Heart left ventricle (tissue), 16 donors: ENCODE measurements around the gene CFAP46. TPM values are rescaled to one million over a fixed set of nuclear protein-coding genes. Genes with fewer than 3 reads are reported as not detected.
A peak's percentile ranks its signal among the peaks of the same experiment; 100 is the strongest.
"Not testable (repeated sequence)": the region's sequence is repeated elsewhere in the genome, so short reads cannot be mapped to it uniquely, and the experiment has no call there.

Experiments used
- ATAC-seq, 4 donors: fragments of 200-7000 bp; cut with Tn5 transposase; one replicate each; pipeline ENCODE4 v1.9.1; 2020 to 2022; ENCODE audit warnings: moderate library complexity in 4 of 4, mild to moderate bottlenecking in 3 of 4, moderate number of reproducible peaks in 1 of 4
- DNase-seq, 5 donors: peaks; one replicate each; pipeline ENCODE4 v3.0.0-alpha.2; 2020
- H3K27ac ChIP-seq, 12 donors: fragments of 200-600 bp; sonication (generic) in 4 of 12; one replicate each; pipeline versions ENCODE4 v1.5.0 to v1.8.0; 2016 to 2022; ENCODE audit warnings: mild to moderate bottlenecking in 2 of 12
- H3K27me3 ChIP-seq, 9 donors: fragments of 200-600 bp; sonication (generic) in 2 of 9; one replicate each; pipeline versions ENCODE4 v1.5.1 to v1.8.0; 2016 to 2022; ENCODE audit warnings: mild to moderate bottlenecking in 3 of 9
- H3K36me3 ChIP-seq, 9 donors: fragments of 200-600 bp; sonication (generic) in 2 of 9; one replicate each; pipeline versions ENCODE4 v1.5.0 to v1.8.0; 2018 to 2022; ENCODE audit warnings: mild to moderate bottlenecking in 2 of 9
- H3K4me1 ChIP-seq, 12 donors: fragments of 200-600 bp; sonication (generic) in 4 of 12; one replicate each; pipeline versions ENCODE4 v1.5.0 to v1.8.0; 2016 to 2022; ENCODE audit warnings: mild to moderate bottlenecking in 3 of 12
- H3K4me3 ChIP-seq, 12 donors: fragments of 200-600 bp; sonication (generic) in 4 of 12; one replicate each; pipeline versions ENCODE4 v1.5.0 to v1.8.0; 2017 to 2022; ENCODE audit warnings: mild to moderate bottlenecking in 9 of 12, moderate library complexity in 4 of 12
- H3K9me3 ChIP-seq, 12 donors: fragments of 200-600 bp; sonication (generic) in 4 of 12; one replicate each; pipeline versions ENCODE4 v1.5.0 to v1.8.0; 2016 to 2022; ENCODE audit warnings: mild to moderate bottlenecking in 1 of 12
- POLR2A ChIP-seq, 2 donors: fragments of 450-650 bp; IDR thresholded peaks; one replicate each; pipeline ENCODE4 v1.6.1; 2017; ENCODE audit warnings: antibody characterized with exemption in 2 of 2, mild to moderate bottlenecking in 2 of 2, moderate library complexity in 2 of 2
- WGBS, 4 donors: extraction: QIAGEN DNeasy Blood & Tissue Kit in 2 of 4; methylation state at CpG; one replicate each; pipeline versions ENCODE4 v1.1.5 to v1.1.7; 2013 to 2018; 5-methylcytosine and 5-hydroxymethylcytosine counted together
- intact Hi-C, 10 donors: fragments of 100-400 bp; cut with DNase I; formaldehyde crosslinking; loops; one replicate each; pipeline versions ENCODE4 v1.11.1 to v1.14.2; 2022
- polyA plus RNA-seq, 2 donors: library from polyadenylated mRNA; stranded (reverse); fragments of 200-250 nt; gene quantifications; one replicate each; pipeline ENCODE4 v1.2.3, GENCODE V29; 2013
- total RNA-seq, 9 donors: library from RNA; depleted of rRNA in 2 of 9; stranded (reverse); fragments of >200 nt in 2 of 9; fragmentation: NEBNext Ultra II Directional in 3 of 9; extraction: Animal tissue kit (Norgen Biotek cat#: 25700) in 3 of 9; gene quantifications; one replicate each; pipeline versions ENCODE4 v1.1.0 to v1.2.4, GENCODE V29; 2016 to 2023
- TF ChIP-seq, protein P1 (sequence below), 12 donors: fragments of 200-600 bp; sonication (generic) in 4 of 12; IDR thresholded peaks; one replicate each; pipeline versions ENCODE4 v1.5.0 to v1.8.0; 2018 to 2022; ENCODE audit warnings: antibody characterized with exemption in 12 of 12, mild to moderate bottlenecking in 5 of 12
- donor health status: ischemic (EF 13 %, LVEDD 7.1; RV severe dilation, severe dysfunction).
- donor health status: healthy with polysubstance abuse.
- donor health status: DM: no; HTN: yes; CAD: no.
- donor health status: DM: no; HTN: no; CAD: no.
- donor health status: ischemic (EF 25% LVEDD 6.9; RV normal size, moderate dysfunction).
- donor health status: ischemic (EF 25% LVEDD 5.7; RV mildly dilated, moderate dysfunction).
- donor health status: healthy.
- donor health status: DM: yes; HTN: yes; CAD: no.
- donor health status: ischemic (EF 35%, LVEDD 5.7; RV mildly dilated, moderate dysfunction).
- donor health status: nonischemic (EF 11% LVEDD 7.7; RV severe dilation, severe dysfunction).
- donor health status: DM: yes; HTN: yes; CAD: no.
- donor health status: PGD.
- donor health status: ischemic (EF 29% LVEDD 5.4; RV normal size, mild dysfunction).
- donor health status: nonischemic (EF 23%, LVEDD 6.1; RV moderate dilation, normal function).

Gene CFAP46
- total and polyA plus RNA-seq, 11 donors, result 0.61 to 1.8 (median 0.95) TPM

DNA sequence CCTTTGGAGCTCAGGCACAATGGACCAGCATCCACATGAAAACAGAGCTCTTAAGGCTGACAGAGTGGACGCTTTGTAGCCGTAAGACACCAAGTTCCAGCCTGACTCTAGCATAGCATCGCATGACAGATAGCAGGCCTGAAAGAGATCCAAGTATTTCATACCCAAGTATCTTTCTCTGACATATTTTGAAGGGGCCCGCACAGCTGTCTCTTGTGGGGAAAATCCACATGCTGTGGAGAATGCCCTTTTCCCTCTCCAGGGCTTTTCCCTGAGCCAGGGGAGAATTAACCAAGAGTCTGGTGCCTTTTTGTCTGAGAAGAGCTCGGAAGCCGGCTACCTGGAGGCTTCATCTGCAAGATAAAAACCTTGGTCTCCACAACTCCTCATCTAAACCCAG, 51.0 kb downstream of the CFAP46 start:
- ATAC-seq (peak in 3 of 4 donors; percentile 14 to 44 (median 33)), DNase-seq (no peak)
- Histone ChIP-seq H3K27ac (no peak overlapping the region), H3K27me3 (peaks cover 0 to 48% (median 3%) of the 10 kb centered on the region in 9 donors), H3K4me3 (no peak overlapping the region), H3K4me1 (peaks cover 0 to 15% (median 0%) of the 10 kb centered on the region in 12 donors), H3K36me3 (no peaks in the 10 kb centered on the region), H3K9me3 (peaks cover 0 to 7% (median 1%) of the 10 kb centered on the region in 12 donors)
- intact Hi-C loops, result no loop called here
- 33 to 46% (median 43%) methylated on average over 6 of the region's 6 CpGs for WGBS, 4 donors
- no peak for TF ChIP-seq POLR2A (IDR thresholded peaks at IDR 0.05)
- TF ChIP-seq, protein P1, sequence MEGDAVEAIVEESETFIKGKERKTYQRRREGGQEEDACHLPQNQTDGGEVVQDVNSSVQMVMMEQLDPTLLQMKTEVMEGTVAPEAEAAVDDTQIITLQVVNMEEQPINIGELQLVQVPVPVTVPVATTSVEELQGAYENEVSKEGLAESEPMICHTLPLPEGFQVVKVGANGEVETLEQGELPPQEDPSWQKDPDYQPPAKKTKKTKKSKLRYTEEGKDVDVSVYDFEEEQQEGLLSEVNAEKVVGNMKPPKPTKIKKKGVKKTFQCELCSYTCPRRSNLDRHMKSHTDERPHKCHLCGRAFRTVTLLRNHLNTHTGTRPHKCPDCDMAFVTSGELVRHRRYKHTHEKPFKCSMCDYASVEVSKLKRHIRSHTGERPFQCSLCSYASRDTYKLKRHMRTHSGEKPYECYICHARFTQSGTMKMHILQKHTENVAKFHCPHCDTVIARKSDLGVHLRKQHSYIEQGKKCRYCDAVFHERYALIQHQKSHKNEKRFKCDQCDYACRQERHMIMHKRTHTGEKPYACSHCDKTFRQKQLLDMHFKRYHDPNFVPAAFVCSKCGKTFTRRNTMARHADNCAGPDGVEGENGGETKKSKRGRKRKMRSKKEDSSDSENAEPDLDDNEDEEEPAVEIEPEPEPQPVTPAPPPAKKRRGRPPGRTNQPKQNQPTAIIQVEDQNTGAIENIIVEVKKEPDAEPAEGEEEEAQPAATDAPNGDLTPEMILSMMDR (IDR thresholded peaks at IDR 0.05), result no peak

DNA sequence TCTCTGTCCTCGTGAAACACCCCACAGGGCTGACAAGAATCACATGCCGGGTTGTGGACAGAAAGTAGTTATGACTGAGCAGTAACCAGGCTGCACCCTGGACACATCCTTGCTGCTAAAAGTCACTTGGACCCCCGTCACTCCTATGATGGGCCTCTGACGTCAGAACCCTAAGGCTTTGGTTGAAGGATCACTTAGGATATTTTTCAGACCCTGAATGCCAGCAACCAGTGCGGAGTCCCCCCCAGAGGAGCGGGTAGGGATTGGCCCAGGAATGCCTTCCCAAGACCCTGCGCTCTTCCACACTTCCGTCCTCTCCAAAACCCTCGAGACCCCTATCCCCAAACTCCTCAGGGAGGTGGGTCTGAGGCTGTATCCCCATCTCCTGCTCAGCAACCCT, 52.1 kb downstream of the CFAP46 start:
- Histone ChIP-seq H3K9me3 (no peaks in the 10 kb centered on the region), H3K27me3 (peaks cover 0 to 48% (median 3%) of the 10 kb centered on the region in 9 donors), H3K4me3 (no peak overlapping the region), H3K27ac (no peak overlapping the region), H3K36me3 (no peaks in the 10 kb centered on the region), H3K4me1 (peaks cover 0 to 15% (median 0%) of the 10 kb centered on the region in 12 donors)
- TF ChIP-seq, protein P1 (IDR thresholded peaks at IDR 0.05), result no peak
- TF ChIP-seq POLR2A (IDR thresholded peaks at IDR 0.05), result no peak
- DNase-seq, result peak in 1 of 5 donors; percentile 17
- intact Hi-C loops, result no loop called here
- WGBS, 4 donors, result 65 to 74% (median 70%) methylated on average over 9 of the region's 9 CpGs
- ATAC-seq, result no peak

DNA sequence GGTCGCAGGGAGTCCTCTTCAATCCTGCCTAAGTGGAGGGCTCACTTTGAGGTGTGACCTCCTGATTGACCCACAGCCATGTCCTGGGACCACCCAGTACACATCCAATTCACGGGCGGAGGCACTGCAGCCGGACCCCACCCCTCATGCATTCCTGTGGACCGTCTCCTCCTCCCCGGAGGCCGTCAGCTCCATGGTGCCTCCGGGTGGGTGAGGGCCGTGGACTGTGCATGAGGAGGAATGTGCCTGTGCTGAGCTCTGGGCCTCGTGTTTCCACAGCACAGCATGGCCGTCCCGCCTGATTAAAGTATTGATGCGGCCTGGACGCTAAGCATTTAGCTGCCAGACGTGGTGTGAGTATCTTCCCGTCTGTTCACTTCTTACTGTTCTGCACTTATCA, 52.8 kb downstream of the CFAP46 start:
- intact Hi-C loops, result no loop called here

DNA sequence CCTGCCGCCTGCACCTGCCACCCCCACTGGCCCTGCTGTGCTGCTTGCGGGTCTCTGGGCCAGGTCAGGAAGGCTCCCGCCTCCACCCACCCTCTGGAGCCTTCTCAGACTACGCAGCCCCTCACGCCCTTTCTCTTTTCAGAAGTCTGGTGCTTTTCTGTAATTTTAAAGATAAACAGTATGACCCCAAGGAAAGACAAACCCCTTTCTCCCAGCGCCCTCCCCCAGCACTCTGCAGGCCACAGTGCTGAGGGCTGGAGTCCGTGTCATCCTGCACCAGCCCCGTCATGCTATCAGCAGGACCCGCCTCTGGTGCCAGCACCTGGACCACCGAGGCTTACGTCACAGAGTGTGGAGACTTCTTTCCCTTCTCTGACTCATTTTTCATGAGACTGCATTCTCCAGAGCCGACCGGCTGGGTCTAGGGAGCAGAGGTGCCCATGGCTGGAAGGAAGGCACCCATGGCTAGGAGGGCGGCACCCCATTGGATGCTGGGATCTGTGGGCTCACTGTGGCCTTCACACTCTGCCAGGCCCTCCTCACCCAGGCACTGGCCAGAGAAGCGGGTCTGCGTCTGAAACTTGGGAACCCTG, 53.4 kb downstream of the CFAP46 start:
- no peak for ATAC-seq

More for the DNA sequence above, 52.8 kb downstream of the CFAP46 start:
- no peaks in the 10 kb centered on the region for H3K9me3 ChIP-seq
- peak in 1 of 5 donors; percentile 14 for DNase-seq
- H3K27me3 ChIP-seq, result peaks cover 0 to 43% (median 3%) of the 10 kb centered on the region in 9 donors
- no peak for ATAC-seq
- peaks cover 0 to 15% (median 0%) of the 10 kb centered on the region in 12 donors for H3K4me1 ChIP-seq
- no peak overlapping the region for H3K27ac ChIP-seq
- H3K36me3 ChIP-seq, result no peaks in the 10 kb centered on the region
- TF ChIP-seq, protein P1 (IDR thresholded peaks at IDR 0.05), result no peak
- TF ChIP-seq POLR2A (IDR thresholded peaks at IDR 0.05), result no peak
- H3K4me3 ChIP-seq, result no peak overlapping the region
- 49 to 67% (median 63%) methylated on average over 16 of the region's 16 CpGs for WGBS, 4 donors

DNA sequence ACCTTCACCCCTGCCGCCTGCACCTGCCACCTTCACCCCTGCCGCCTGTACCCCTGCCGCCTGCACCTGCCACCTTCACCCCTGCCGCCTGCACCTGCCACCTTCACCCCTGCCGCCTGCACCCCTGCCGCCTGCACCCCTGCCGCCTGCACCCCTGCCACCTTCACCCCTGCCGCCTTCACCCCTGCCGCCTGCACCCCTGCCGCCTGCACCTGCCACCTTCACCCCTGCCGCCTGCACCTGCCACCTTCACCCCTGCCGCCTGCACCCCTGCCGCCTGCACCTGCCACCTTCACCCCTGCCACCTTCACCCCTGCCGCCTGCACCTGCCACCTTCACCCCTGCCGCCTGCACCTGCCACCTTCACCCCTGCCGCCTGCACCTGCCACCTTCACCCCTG, 53.9 kb downstream of the CFAP46 start:
- H3K36me3 ChIP-seq, ATAC-seq, H3K9me3 ChIP-seq, H3K4me3 ChIP-seq, intact Hi-C loops, H3K27ac ChIP-seq: not testable (repeated sequence)
- Histone ChIP-seq H3K27me3 (peaks cover 0 to 40% (median 3%) of the 10 kb centered on the region in 9 donors), H3K4me1 (peaks cover 0 to 15% (median 0%) of the 10 kb centered on the region in 12 donors)
- 86 to 98% (median 94%) methylated on average over 9 to 16 of the region's 16 CpGs for WGBS, 4 donors
- DNase-seq, result peak in 1 of 5 donors; percentile 5

More for the DNA sequence above, 53.4 kb downstream of the CFAP46 start:
- WGBS, 4 donors, result 66 to 79% (median 75%) methylated on average over 15 to 16 of the region's 16 CpGs
- TF ChIP-seq, protein P1 (IDR thresholded peaks at IDR 0.05), result no peak
- no peak for TF ChIP-seq POLR2A (IDR thresholded peaks at IDR 0.05)
- no peak overlapping the region for H3K27ac ChIP-seq
- intact Hi-C loops, result no loop called here
- no peaks in the 10 kb centered on the region for H3K9me3 ChIP-seq
- peak in 1 of 5 donors; percentile 48 for DNase-seq
- no peaks in the 10 kb centered on the region for H3K36me3 ChIP-seq
- peaks cover 0 to 15% (median 0%) of the 10 kb centered on the region in 12 donors for H3K4me1 ChIP-seq
- H3K27me3 ChIP-seq, result peaks cover 0 to 42% (median 3%) of the 10 kb centered on the region in 9 donors
- no peak overlapping the region for H3K4me3 ChIP-seq
